Neutrophil (primary cell): Measurements from ENCODE around the gene NDUFA1.
A peak's percentile ranks its signal among the peaks of the same experiment; 100 is the strongest.

ENCODE experiments used
- H3K27ac ChIP-seq: fragments of 200-600 bp; sonication (generic); 2 replicates; pipeline ENCODE4 v1.5.1; 2016; ENCODE audit warnings: mild to moderate bottlenecking, moderate library complexity
- H3K27me3 ChIP-seq: fragments of 200-600 bp; sonication (generic); 2 replicates; pipeline ENCODE4 v1.6.0; 2016; ENCODE audit warnings: mild to moderate bottlenecking
- H3K36me3 ChIP-seq: fragments of 200-600 bp; sonication (generic); 2 replicates; pipeline ENCODE4 v1.5.1; 2017
- H3K4me1 ChIP-seq, 2 experiments: fragments of 200-600 bp in 1 of 2; sonication (generic) in 1 of 2; 1 replicate in 1 of 2; 2 replicates in 1 of 2; pipeline versions ENCODE4 v1.5.1 to v1.6.1; 2013 to 2016; ENCODE audit warnings: low read depth in 1 of 2, low read length in 1 of 2, mild to moderate bottlenecking in 1 of 2, moderate library complexity in 1 of 2; ENCODE audit not compliant: control insufficient read depth in 1 of 2, insufficient read depth in 1 of 2
- H3K4me3 ChIP-seq, 2 experiments: fragments of 200-600 bp in 1 of 2; sonication (generic) in 1 of 2; 1 replicate in 1 of 2; 2 replicates in 1 of 2; pipeline ENCODE4 v1.5.1; 2013 to 2016; ENCODE audit warnings: low read depth in 1 of 2, low read length in 1 of 2, mild to moderate bottlenecking in 1 of 2, moderate library complexity in 1 of 2
- H3K9me3 ChIP-seq: fragments of 200-600 bp; sonication (generic); 2 replicates; pipeline ENCODE4 v1.5.1; 2016
- CTCF ChIP-seq: fragments of 200-600 bp; sonication (generic); IDR thresholded peaks from 2 replicates; pipeline ENCODE4 v1.5.1; 2016; ENCODE audit warnings: antibody characterized with exemption

Gene NDUFA1

GRCh38 chrX:119852382-119853353, 19.0 kb upstream of the NDUFA1 start, which contains the start of gene UPF3B:
TSS of gene UPF3B (minus strand) at chrX:119852963. CDS start at chrX:119852928, 35 bp downstream.
- Histone ChIP-seq H3K4me3 (peak within 1 kb of the TSS; percentile 80 to 81), H3K9me3 (no peaks in the 10 kb centered on the region), H3K27me3 (no peaks in the 10 kb centered on the region), H3K27ac (peak within 1 kb of the TSS; percentile 87), H3K4me1 (peaks cover 5 to 15% of the 10 kb centered on the region in 2 experiments), H3K36me3 (no peaks in the 10 kb centered on the region)
- no peak for TF ChIP-seq CTCF

GRCh38 chrX:119853444-119853843, 18.2 kb upstream of the NDUFA1 start:
- H3K4me1 ChIP-seq, result peaks cover 5 to 15% of the 10 kb centered on the region in 2 experiments
- peak overlapping the region; percentile 87 for H3K27ac ChIP-seq
- H3K4me3 ChIP-seq, result peak overlapping the region; percentile 80 to 81
- no peaks in the 10 kb centered on the region for H3K9me3 ChIP-seq
- no peak for TF ChIP-seq CTCF
- no peaks in the 10 kb centered on the region for H3K27me3 ChIP-seq
- no peaks in the 10 kb centered on the region for H3K36me3 ChIP-seq

DNA sequence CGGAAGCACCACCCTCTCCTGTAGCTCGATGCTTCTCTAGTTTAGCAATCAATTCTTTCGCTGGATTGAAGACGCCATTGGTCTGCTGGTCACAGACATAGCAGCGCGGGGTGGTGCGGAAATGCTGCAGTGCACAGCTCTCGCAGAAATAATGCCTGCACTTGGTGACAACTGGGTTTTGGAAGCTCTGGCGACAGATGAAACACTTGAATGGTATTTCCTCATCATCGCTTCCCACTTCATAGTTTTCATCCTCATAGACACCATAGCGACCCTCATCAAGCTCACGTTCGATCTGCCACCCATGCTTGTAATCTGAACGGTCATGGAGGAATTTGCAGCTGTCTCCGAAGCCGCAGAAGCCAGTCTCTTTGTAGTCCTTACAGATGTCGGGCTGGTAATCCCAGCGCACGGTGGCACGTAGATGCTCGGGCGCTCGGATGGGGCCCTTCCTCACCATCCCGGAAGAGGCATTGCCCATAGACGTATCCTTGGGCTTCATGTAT, 953 bp upstream of the NDUFA1 start:
- Histone ChIP-seq H3K4me3 (peak overlapping the region; percentile 69 to 76), H3K27me3 (no peaks in the 10 kb centered on the region), H3K9me3 (no peaks in the 10 kb centered on the region), H3K27ac (peak overlapping the region; percentile 94), H3K4me1 (peaks cover 15 to 16% of the 10 kb centered on the region in 2 experiments), H3K36me3 (no peaks in the 10 kb centered on the region)
- no peak for TF ChIP-seq CTCF

DNA sequence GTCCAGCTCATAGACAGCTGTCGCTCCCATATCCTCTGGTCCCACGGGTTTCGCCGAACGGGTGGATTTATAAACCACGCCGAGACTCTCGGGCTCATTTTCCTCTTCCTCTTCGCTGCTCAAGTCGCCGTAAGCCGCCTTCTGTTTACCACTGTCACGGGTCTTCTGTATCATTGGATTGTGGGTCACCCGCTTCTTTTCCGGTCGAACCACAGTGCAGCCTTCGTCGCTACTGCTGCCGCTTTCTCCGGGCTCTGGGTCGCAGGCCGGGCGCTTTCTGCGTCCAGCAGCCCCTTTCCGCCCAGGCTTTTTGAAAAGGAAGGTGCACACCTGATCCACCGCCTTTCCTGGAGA, 410 bp upstream of the NDUFA1 start:
- peaks cover 15 to 16% of the 10 kb centered on the region in 2 experiments for H3K4me1 ChIP-seq
- H3K4me3 ChIP-seq, result peak overlapping the region; percentile 69 to 76
- no peak for TF ChIP-seq CTCF
- H3K27ac ChIP-seq, result peak overlapping the region; percentile 94
- H3K36me3 ChIP-seq, result no peaks in the 10 kb centered on the region
- H3K9me3 ChIP-seq, result no peaks in the 10 kb centered on the region
- H3K27me3 ChIP-seq, result no peaks in the 10 kb centered on the region

DNA sequence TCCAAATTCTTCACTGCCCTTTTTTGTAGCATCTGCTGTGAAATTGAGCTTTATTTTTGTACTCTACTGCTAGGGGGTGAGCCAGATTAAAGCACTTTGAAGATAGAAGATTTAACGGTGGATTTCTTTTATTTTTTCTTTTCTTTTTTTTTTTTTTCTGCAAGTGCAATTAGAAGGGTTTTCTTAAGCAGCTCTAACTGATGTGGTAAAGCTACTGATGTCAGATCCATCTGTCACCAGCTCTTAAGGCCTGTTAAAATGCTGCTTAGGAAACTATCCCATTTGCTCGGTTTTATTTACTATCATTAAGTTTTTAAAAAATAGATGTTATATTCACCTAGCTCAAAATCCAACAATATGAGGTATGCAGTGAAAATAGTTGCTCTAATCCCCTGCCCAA, 7.1 kb downstream of the NDUFA1 start:
- TF ChIP-seq CTCF, result no peak
- Histone ChIP-seq H3K27ac (no peak overlapping the region), H3K4me1 (peaks cover 3 to 5% of the 10 kb centered on the region in 2 experiments), H3K4me3 (no peak overlapping the region), H3K27me3 (no peaks in the 10 kb centered on the region), H3K36me3 (peaks cover 7% of the 10 kb centered on the region), H3K9me3 (no peaks in the 10 kb centered on the region)
